Mammary epithelial cell (primary cell): ENCODE measurements around the gene ZACN.

Source experiments
- CTCF ChIP-seq, 2 donors: IDR thresholded peaks in 1 of 2; conservative IDR thresholded peaks in 1 of 2; 2 replicates each; pipeline ENCODE4 v1.5.1; 2011 to 2012; ENCODE audit warnings: inconsistent platforms in 2 of 2, low read length in 2 of 2, mild to moderate bottlenecking in 2 of 2, control low read depth in 1 of 2, low read depth in 1 of 2; ENCODE audit not compliant: insufficient read depth in 1 of 2; ENCODE audit errors: extremely low read depth in 1 of 2
- EZH2 ChIP-seq: IDR thresholded peaks from 2 replicates; pipeline ENCODE4 v1.6.1; 2012; ENCODE audit warnings: low read length, inconsistent platforms, borderline replicate concordance

DNA sequence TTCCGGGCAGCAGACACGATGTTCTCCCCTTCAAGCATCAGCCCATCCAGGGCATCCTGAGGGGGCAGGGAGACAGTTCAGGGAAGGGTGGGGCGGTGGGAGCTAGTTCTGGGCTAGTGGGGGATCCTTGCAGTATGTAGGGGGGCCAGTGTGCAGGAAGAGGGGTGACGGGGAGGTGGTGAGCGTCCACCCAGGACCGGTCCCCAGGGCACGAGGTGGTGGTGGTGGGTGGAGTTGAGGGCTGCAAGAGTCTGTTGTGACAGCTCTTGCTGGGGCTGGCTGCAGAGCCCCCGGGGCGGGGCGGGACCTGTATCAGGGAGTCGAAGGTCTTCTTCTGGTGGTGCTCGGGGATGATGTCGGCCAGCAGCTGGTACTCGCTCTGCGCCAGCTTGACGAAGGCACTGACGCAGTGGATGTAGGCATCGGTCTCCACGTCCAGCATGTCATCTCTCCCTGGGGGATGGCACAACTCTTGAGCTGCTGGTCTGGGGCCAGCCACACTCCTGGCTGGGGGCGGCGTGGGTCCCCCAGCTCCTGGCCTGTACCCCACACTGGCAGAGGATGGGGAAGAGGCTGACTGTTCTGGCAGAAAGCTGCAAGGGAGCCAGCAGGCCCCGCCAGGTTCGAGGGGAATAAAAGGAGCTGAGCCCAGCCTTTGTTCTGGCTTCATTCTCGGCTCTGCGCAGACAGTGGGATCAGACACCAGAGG, 10.0 kb downstream of the ZACN start:
- TF ChIP-seq CTCF (conservative IDR thresholded peaks at IDR 0.05 in 1 of 2, IDR thresholded peaks at IDR 0.05 in 1 of 2; ENCODE audit: extremely low read depth in 1 of 2, insufficient read depth in 1 of 2, low read depth in 1 of 2, low read length in 2 of 2) (no peak), EZH2 (no peak)
